Panc1 (cell line): ENCODE results near the gene NLRP4. TPM values are rescaled to one million over a fixed set of nuclear protein-coding genes. Genes with fewer than 3 reads are reported as not detected.

Experiments
- ATAC-seq: fragments of 200-7000 bp; cut with Tn5 transposase; 2 replicates; pipeline ENCODE4 v1.9.1; 2020; ENCODE audit warnings: mild to moderate bottlenecking, moderate library complexity
- BruUV-seq: library from RNA; stranded (reverse); fragments of 400-500 nt; replicated peaks from 2 replicates; lab custom pipeline; 2021; lab: Mats Ljungman, UMichigan
- CTCF ChIA-PET: fragments of 300-600 bp; sonication (Branson Sonifier 250); formaldehyde crosslinking; loops from one replicate; lab custom pipeline; 2022; ENCODE audit warnings: antibody characterized with exemption; lab: Charles Lee
- POLR2A ChIA-PET: fragments of 300-600 bp; sonication (Branson Sonifier 250); formaldehyde crosslinking; loops from one replicate; lab custom pipeline; 2022; ENCODE audit warnings: antibody characterized with exemption; lab: Charles Lee
- DNase-seq: peaks from one replicate; pipeline ENCODE4 v3.0.0-alpha.2; 2010; ENCODE audit warnings: low read depth, low spot score
- H3K27ac ChIP-seq: 2 replicates; pipeline ENCODE4 v1.5.1; 2011; ENCODE audit warnings: mild to moderate bottlenecking, low read length, inconsistent platforms
- H3K27me3 ChIP-seq: fragments of 200-500 bp; sonication (Bioruptor generic); 2 replicates; pipeline ENCODE4 v1.6.0; 2014; ENCODE audit warnings: low read length, inconsistent platforms; ENCODE audit not compliant: control insufficient read depth, insufficient read depth
- H3K36me3 ChIP-seq: fragments of 200-500 bp; sonication (Bioruptor generic); 2 replicates; pipeline ENCODE4 v1.5.1; 2014; ENCODE audit warnings: inconsistent platforms, mild to moderate bottlenecking, low read length, moderate library complexity; ENCODE audit not compliant: control insufficient read depth, insufficient read depth
- H3K4me1 ChIP-seq: 2 replicates; pipeline ENCODE4 v1.5.1; 2011; ENCODE audit warnings: inconsistent platforms, mild to moderate bottlenecking, low read length, moderate library complexity; ENCODE audit not compliant: control insufficient read depth, insufficient read depth
- H3K4me3 ChIP-seq, 2 experiments: 2 replicates each; pipeline ENCODE4 v1.5.1; 2011 to 2012; ENCODE audit warnings: low read depth in 2 of 2, low read length in 2 of 2, mild to moderate bottlenecking in 2 of 2, inconsistent platforms in 1 of 2, moderate library complexity in 1 of 2
- H3K9me3 ChIP-seq: fragments of 200-500 bp; sonication (Bioruptor generic); 2 replicates; pipeline ENCODE4 v1.5.1; 2014; ENCODE audit warnings: low read depth, mild to moderate bottlenecking, inconsistent platforms, low read length, moderate library complexity; ENCODE audit not compliant: control insufficient read depth, insufficient read depth
- CTCF ChIP-seq: fragments of 450-650 bp; IDR thresholded peaks from 2 replicates; pipeline ENCODE4 v1.5.1; 2017; ENCODE audit warnings: mild to moderate bottlenecking
- POLR2AphosphoS5 ChIP-seq: IDR thresholded peaks from 2 replicates; pipeline ENCODE4 v1.6.1; 2012; ENCODE audit warnings: mild to moderate bottlenecking, low read depth, low read length, moderate library complexity
- REST ChIP-seq, 2 experiments: IDR thresholded peaks; 2 replicates each; pipeline ENCODE4 v1.6.1; 2011 to 2012; ENCODE audit warnings: low read depth in 2 of 2, control low read depth in 1 of 2, low read length in 1 of 2, mild to moderate bottlenecking in 1 of 2, moderate library complexity in 1 of 2; ENCODE audit not compliant: insufficient read depth in 1 of 2
- SIN3A ChIP-seq: IDR thresholded peaks from 2 replicates; pipeline ENCODE4 v1.6.1; 2012; ENCODE audit warnings: low read depth, mild to moderate bottlenecking, low read length, moderate library complexity, borderline replicate concordance; ENCODE audit not compliant: insufficient read depth
- TCF7L2 ChIP-seq: IDR thresholded peaks from 2 replicates; pipeline ENCODE4 v1.6.1; 2011; ENCODE audit warnings: mild to moderate bottlenecking, low read depth, low read length, inconsistent platforms
- in situ Hi-C: cut with HindIII; loops from 2 replicates; pipeline ENCODE4 v1.10.0; 2016; ENCODE audit warnings: low sequenced_read_pairs, low pct_unique_long_range_greater_than_20kb
- intact Hi-C: fragments of 100-400 bp; cut with micrococcal nuclease; formaldehyde crosslinking; loops from one replicate; pipeline ENCODE4 v1.10.0; 2022; ENCODE audit not compliant: unreplicated experiment
- total RNA-seq: library from RNA; stranded (reverse); gene quantifications from one replicate; pipeline ENCODE4 v1.2.1, GENCODE V29; 2021; ENCODE audit not compliant: unreplicated experiment

NLRP4 gene
- total RNA-seq, 1 experiment from 2014 or later = not detected

GRCh38 chr19:55866521-55866920 is 30.2 kb downstream of the NLRP4 start:
- Histone ChIP-seq H3K9me3 (no peaks in the 10 kb centered on the region), H3K27ac (no peak overlapping the region), H3K4me3 (no peak overlapping the region), H3K36me3 (no peaks in the 10 kb centered on the region), H3K27me3 (peaks cover 2% of the 10 kb centered on the region; the same call in 1 of the 2 replicates), H3K4me1 (no peaks in the 10 kb centered on the region)
- TF ChIP-seq TCF7L2 (no peak), CTCF (no peak)
- in situ Hi-C loops = no loop called here
- ChIA-PET CTCF (no interaction called here), POLR2A (no interaction called here)
- intact Hi-C loops = no loop called here
- BruUV-seq = no TSS peak
- no peak for ATAC-seq
- no peak for DNase-seq

- intact Hi-C loops (no loop called here), in situ Hi-C loops (no loop called here)
- TF ChIP-seq TCF7L2 = no peak
- no peak for TF ChIP-seq REST (IDR thresholded peaks at IDR 0.05; ENCODE audit: insufficient read depth in 1 of 2, low read depth in 2 of 2, low read length in 1 of 2)
- no peak for TF ChIP-seq SIN3A
- TF ChIP-seq POLR2AphosphoS5 = no peak
- no peak for TF ChIP-seq CTCF
- Histone ChIP-seq H3K27ac (no peak overlapping the region), H3K4me3 (no peak overlapping the region), H3K27me3 (no peaks in the 10 kb centered on the region; the same call in 1 of the 2 replicates), H3K36me3 (no peaks in the 10 kb centered on the region), H3K4me1 (no peaks in the 10 kb centered on the region), H3K9me3 (no peaks in the 10 kb centered on the region)
- no TSS peak for BruUV-seq
- ChIA-PET CTCF (no interaction called here), POLR2A (no interaction called here)
- DNase-seq = no peak
- ATAC-seq = no peak
These were observed 30.8 kb downstream of the NLRP4 start for GRCh38 chr19:55867101-55867500.
